SK-N-SH treated with all-trans-retinoic acid at 6 μM for 48 hours (cell line): Measurements from ENCODE around the gene USH2A.

Source experiments
- ARNTL ChIP-seq: fragments of 450-650 bp; formaldehyde crosslinking; IDR thresholded peaks from 2 replicates; pipeline ENCODE4 v1.5.0; 2020; ENCODE audit warnings: low read depth, mild to moderate bottlenecking, moderate library complexity, borderline replicate concordance
- TOX ChIP-seq: fragments of 250-450 bp; sonication (Bioruptor Pico); IDR thresholded peaks from 2 replicates; pipeline ENCODE4 v1.8.0; 2021; ENCODE audit warnings: mild to moderate bottlenecking, moderate library complexity, borderline replicate concordance
- ZC3H10 ChIP-seq: fragments of 250-450 bp; sonication (Bioruptor Pico); IDR thresholded peaks from 2 replicates; pipeline ENCODE4 v1.5.1; 2021; ENCODE audit warnings: mild to moderate bottlenecking, moderate library complexity
- TF ChIP-seq, protein P1 (sequence below): fragments of 250-450 bp; sonication (Bioruptor Pico); IDR thresholded peaks from 2 replicates; pipeline ENCODE4 v1.8.0; 2020; ENCODE audit warnings: mild to moderate bottlenecking, moderate library complexity, borderline replicate concordance

GRCh38 chr1:215865060-215865459, 558.2 kb downstream of the USH2A start:
- TF ChIP-seq, protein P1, sequence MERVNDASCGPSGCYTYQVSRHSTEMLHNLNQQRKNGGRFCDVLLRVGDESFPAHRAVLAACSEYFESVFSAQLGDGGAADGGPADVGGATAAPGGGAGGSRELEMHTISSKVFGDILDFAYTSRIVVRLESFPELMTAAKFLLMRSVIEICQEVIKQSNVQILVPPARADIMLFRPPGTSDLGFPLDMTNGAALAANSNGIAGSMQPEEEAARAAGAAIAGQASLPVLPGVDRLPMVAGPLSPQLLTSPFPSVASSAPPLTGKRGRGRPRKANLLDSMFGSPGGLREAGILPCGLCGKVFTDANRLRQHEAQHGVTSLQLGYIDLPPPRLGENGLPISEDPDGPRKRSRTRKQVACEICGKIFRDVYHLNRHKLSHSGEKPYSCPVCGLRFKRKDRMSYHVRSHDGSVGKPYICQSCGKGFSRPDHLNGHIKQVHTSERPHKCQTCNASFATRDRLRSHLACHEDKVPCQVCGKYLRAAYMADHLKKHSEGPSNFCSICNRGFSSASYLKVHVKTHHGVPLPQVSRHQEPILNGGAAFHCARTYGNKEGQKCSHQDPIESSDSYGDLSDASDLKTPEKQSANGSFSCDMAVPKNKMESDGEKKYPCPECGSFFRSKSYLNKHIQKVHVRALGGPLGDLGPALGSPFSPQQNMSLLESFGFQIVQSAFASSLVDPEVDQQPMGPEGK (CRISPR knock-in tag) = no peak
- TF ChIP-seq ZC3H10 (CRISPR knock-in tag) (no peak), TOX (CRISPR knock-in tag) (no peak), ARNTL (no peak)
